ENCODE measurements around the gene IL12A. TPM values are rescaled to one million over a fixed set of nuclear protein-coding genes. Genes with fewer than 3 reads are reported as not detected.
A peak's percentile ranks its signal among the peaks of the same experiment; 100 is the strongest.

IL12A gene
- total and polyA plus RNA-seq, 8 donors: 0.25 to 35.9 (median 2.1) TPM; not detected in 4

GRCh38 chr3:159987291-159987711, 1.3 kb upstream of the IL12A start:
- intact Hi-C loops (cut with DNase I; ENCODE audit: low total_unique reads): no loop called here
- WGBS, 5 donors: 70 to 83% (median 74%) methylated on average over 5 of the region's 5 CpGs
- Histone ChIP-seq H3K9me3 (no peaks in the 10 kb centered on the region), H3K4me1 (peaks cover 0 to 27% (median 13%) of the 10 kb centered on the region in 4 donors), H3K4me3 (no peak overlapping the region), H3K27me3 (no peaks in the 10 kb centered on the region), H3K36me3 (no peaks in the 10 kb centered on the region), H3K27ac (no peak overlapping the region)
- no peak for TF ChIP-seq POLR2AphosphoS5 (IDR thresholded peaks at IDR 0.05)
- peak in 1 of 7 experiments; percentile 9 for TF ChIP-seq CTCF (IDR thresholded peaks at IDR 0.05)
- DNase-seq: no peak

GRCh38 chr3:159989973-159990846, 1.6 kb downstream of the IL12A start:
- no peaks in the 10 kb centered on the region for H3K36me3 ChIP-seq
- DNase-seq: no peak
- no peak for TF ChIP-seq CTCF (IDR thresholded peaks at IDR 0.05)
- no peak for TF ChIP-seq POLR2AphosphoS5 (IDR thresholded peaks at IDR 0.05)
- TF ChIP-seq EP300 (IDR thresholded peaks at IDR 0.05): no peak
- no peak for TF ChIP-seq POLR2A (IDR thresholded peaks at IDR 0.05)
- peaks cover 0 to 32% (median 20%) of the 10 kb centered on the region in 4 donors for H3K4me1 ChIP-seq
- intact Hi-C loops (cut with DNase I; ENCODE audit: low total_unique reads): no loop called here
- no peak overlapping the region for H3K4me3 ChIP-seq
- 66 to 87% (median 78%) methylated on average over 4 to 5 of the region's 5 CpGs for WGBS, 5 donors
- H3K27me3 ChIP-seq: no peaks in the 10 kb centered on the region
- H3K9me3 ChIP-seq: no peaks in the 10 kb centered on the region
- no peak overlapping the region for H3K27ac ChIP-seq

GRCh38 chr3:159991591-159991990, 3.0 kb downstream of the IL12A start:
- intact Hi-C loops (cut with DNase I; ENCODE audit: low total_unique reads): no loop called here
- 92 to 100% (median 98%) methylated on average over 1 of the region's 1 CpG for WGBS, 5 donors
- Histone ChIP-seq H3K36me3 (no peaks in the 10 kb centered on the region), H3K9me3 (no peaks in the 10 kb centered on the region), H3K27me3 (no peaks in the 10 kb centered on the region), H3K4me1 (peaks cover 0 to 32% (median 20%) of the 10 kb centered on the region in 4 donors), H3K4me3 (no peak overlapping the region), H3K27ac (no peak overlapping the region)
- no peak for DNase-seq
- TF ChIP-seq POLR2A (IDR thresholded peaks at IDR 0.05): no peak
- TF ChIP-seq CTCF (IDR thresholded peaks at IDR 0.05): no peak
- no peak for TF ChIP-seq EP300 (IDR thresholded peaks at IDR 0.05)
- no peak for TF ChIP-seq POLR2AphosphoS5 (IDR thresholded peaks at IDR 0.05)

- Histone ChIP-seq H3K4me3 (no peak overlapping the region), H3K27ac (no peak overlapping the region), H3K4me1 (peaks cover 0 to 32% (median 20%) of the 10 kb centered on the region in 4 donors), H3K27me3 (no peaks in the 10 kb centered on the region), H3K9me3 (no peaks in the 10 kb centered on the region), H3K36me3 (no peaks in the 10 kb centered on the region)
- intact Hi-C loops (cut with DNase I; ENCODE audit: low total_unique reads): no loop called here
- DNase-seq: no peak
- no peak for TF ChIP-seq EP300 (IDR thresholded peaks at IDR 0.05)
- TF ChIP-seq CTCF (IDR thresholded peaks at IDR 0.05): no peak
- no peak for TF ChIP-seq POLR2AphosphoS5 (IDR thresholded peaks at IDR 0.05)
- TF ChIP-seq POLR2A (IDR thresholded peaks at IDR 0.05): no peak
- WGBS, 5 donors: 33 to 46% (median 34%) methylated on average over 1 of the region's 1 CpG
Measured at GRCh38 chr3:159992589-159992988, 4.0 kb downstream of the IL12A start.
